Measurements from ENCODE around the gene ARHGAP26.

Gene ARHGAP26

GRCh38 chr5:143002459-143003327, 232.5 kb downstream of the ARHGAP26 start:
- DNase-seq: peak; percentile 35

DNA sequence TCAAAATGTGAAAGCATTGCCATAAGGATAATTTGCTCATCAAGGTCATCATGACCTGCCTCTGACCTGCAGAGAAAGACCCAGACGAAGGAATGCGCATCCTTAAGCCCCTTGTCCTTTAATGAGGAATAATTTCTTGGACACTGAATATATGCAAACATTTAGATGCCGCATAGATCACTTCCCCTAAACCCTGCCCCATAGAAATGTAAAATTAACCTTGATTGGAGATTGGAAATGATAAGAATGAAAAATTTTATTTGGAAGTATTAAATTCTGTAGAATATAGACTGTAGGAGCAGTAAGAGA, 233.1 kb downstream of the ARHGAP26 start:
- no peak for DNase-seq

DNA sequence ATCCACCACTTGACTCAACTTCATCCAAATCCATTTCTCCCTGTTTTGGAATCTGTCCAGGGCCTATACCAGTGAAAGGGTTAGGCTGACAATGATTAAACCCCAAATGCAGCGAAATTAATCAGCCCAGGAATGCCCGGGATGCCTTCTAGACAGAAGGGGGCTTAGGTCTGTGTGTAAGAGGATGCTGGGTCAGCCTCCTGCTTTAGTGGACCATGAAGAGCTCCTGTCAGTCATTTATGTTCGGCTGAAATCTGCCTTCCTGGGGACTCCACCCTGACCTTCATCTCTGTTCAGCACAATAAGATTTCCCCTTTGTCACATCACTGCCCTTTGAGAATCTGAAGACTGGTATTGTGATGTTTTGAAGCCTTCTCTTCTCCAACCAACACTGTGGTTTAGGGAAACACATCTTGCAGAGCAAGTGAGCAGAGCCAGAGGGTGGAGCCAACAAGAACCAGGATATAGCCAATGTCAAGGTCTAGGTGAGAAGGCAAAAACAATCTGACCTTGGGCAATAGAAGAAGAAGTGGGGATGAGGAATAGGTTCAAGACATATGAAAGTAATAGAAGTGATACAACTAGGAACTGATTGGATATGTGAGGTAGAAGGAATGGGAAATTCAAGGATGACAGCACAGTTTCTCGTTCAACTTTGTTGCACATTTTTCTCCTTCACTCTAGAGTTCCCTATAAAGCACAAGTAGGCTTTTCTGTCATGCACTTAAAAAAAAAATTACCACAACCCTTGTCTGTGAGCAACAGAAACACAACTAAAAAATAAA, 234.4 kb downstream of the ARHGAP26 start:
- no peak for DNase-seq

DNA sequence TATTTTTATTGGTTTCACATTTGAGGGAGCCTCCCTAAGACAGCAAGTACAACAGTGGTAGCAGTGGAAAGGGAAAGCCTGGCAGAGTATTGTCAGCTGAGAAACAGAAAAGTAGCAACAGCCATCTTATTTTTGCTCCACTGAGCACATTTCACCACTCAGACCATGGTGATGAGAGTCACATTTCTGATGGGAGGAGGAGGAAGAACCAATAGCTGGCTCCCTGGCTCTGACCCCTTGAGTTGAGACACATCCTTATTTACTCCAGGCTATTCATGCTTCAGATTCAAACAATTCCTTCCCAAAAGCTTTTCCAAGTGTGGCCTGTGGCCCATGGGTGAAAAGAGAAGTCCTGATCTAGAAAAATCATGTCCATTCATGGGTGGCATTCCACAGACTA, 236.3 kb downstream of the ARHGAP26 start:
- no peak for DNase-seq

GRCh38 chr5:143008032-143008431, 237.9 kb downstream of the ARHGAP26 start:
- DNase-seq: no peak

- peak; percentile 65 for DNase-seq
Measured at GRCh38 chr5:143008809-143009521, 238.8 kb downstream of the ARHGAP26 start.

DNA sequence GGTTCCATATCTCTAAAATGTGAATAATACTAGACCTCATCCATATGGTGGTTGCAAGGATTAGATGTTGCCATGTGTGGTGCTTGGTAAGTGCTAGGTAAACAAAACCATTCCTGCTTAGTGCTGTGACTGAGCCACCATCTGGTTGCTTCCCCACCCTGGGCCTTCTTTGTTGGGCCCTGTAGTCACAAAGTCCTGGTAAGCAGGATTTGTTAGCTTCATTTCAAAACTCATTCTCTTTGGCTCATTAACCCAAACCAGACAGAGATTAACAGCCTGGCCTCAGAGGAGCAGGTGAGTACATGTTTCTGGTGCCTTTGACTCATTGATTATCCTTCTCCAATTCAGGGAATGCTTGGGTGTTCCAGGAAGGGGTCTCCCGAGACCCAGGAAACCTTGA, 240.2 kb downstream of the ARHGAP26 start:
- peak; percentile 62 for DNase-seq

DNA sequence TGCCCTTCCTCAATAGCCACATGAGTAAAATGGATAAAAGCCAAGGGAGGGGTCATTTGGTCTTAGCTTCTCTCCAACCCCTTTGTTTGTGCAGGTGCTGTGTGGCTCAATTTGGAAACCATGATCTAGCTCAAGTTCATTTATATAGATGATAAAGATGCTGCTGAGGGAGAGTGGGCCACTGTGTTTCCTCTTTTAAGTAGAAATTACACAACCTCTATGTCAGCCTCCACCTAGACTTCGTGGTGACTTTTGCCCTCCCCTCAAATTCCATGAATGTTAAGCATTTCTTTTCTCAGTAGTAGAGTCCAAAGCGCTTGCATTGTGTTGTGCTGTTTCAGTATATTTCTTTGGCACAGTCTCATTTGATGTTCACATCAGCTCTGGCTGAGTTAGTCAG, 241.4 kb downstream of the ARHGAP26 start:
- peak; percentile 27 for DNase-seq

GRCh38 chr5:143013176-143013891, 243.2 kb downstream of the ARHGAP26 start:
- no peak for DNase-seq

DNA sequence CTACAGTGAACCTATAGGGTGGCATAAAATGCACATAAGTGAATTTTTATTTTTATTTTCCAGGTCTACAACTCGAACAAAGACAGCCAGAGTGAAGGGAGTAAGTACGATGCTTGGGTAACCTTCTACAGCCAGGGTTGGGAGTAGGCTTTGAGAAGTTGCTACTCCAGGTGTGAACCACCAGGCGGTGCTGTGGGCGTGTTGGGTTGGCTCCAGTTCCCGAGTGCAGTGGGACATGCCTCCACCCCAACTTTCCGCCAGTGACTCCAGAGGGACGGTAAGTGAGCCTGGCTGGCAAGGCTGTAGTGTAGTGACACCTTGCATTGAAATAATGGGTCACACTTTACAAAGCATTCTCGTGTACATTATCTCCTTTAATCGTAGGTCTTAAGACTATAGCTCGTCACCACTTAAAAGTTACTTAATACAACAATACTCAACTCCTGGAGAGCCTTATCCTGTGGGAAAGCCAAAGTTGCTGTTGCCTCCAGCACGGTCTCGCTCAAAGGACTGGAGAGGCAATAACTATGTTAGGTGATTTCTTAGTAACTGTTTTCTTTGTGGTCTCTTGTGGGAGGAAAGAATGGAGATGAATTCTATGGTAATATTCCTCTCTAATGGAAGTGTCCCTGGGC, 244.0 kb downstream of the ARHGAP26 start:
- DNase-seq: peak; percentile 26

GRCh38 chr5:143016777-143017516, 246.8 kb downstream of the ARHGAP26 start:
- DNase-seq: peak; percentile 48

DNA sequence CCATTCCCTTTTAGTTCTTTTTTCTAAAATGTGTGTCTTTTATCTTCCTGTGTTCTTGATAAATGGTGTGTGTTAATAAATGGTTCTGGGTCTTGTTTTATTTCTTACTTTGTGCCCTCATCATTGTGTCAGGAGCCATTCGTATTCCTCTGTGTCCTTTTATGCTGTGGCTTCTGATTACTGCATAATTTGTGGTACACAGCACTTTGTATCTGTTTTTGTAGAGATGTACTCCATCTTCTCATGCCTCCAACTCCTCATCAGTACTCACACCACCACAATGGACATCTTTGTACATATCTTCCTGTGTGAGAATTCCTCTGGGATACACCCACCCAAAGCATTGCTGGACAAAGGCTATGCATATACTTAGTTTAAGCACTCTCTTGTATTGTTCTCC, 247.4 kb downstream of the ARHGAP26 start:
- DNase-seq: no peak

DNA sequence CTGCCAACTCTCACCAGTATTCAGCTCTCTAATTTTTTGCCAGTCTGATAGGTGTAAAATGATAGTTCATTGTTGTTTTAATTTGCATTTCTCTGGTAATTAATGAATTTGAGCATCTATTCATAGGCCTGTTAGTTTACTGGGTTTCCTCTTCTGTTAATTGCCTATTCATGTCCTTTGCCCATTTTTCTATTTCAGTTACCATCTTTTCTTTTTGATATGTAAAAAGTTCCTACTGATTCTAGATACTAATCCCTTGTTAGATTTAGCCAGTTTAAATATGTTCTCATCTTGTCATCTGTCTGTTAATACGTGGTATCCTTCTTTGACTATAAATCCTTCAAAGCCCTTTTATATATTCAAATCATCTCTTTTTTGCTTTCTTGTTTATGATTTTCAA, 247.8 kb downstream of the ARHGAP26 start:
- no peak for DNase-seq

DNA sequence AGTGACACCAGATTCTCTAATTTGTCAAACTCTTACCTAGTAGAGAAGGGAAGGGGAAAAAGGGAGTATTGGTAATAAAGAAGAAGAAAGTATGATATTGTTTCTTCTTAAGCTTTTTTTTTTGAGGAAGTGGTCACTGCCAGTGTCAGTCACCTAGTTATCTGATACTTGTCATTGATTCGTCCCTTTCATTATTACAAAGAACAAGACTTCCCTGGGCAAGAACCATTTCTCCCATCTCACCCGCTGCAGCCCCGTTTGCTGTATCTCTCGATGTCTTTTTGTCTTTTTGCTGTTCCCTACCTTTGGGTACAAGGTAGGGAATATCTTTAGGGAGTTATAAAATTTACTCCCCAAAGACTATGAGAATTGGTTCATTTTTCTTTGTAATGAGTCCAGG, 249.0 kb downstream of the ARHGAP26 start:
- no peak for DNase-seq

GRCh38 chr5:143019614-143020515, 249.7 kb downstream of the ARHGAP26 start:
- DNase-seq: peak; percentile 29

DNA sequence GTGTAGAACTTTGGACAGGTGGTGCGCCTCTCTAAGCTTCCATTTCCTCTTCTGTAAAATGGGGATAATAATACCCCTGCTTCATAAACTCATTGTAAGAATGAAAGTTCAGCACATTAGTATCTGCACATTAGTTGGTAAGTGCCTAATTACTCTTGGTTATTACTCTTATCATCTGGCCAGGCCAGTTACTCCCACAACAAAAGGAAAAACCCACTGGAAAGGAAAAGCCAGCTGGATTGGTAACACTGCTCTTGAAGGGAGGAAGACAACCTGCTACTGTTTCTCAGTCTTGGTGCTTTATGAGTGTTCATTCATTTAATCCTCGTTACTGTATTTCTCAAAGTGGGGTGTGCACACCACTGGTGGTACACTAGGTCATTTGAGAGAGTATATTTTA, 251.4 kb downstream of the ARHGAP26 start:
- DNase-seq: no peak

- no peak for DNase-seq
Measured at GRCh38 chr5:143023411-143024096, 253.4 kb downstream of the ARHGAP26 start.

- DNase-seq: peak; percentile 27
Measured at GRCh38 chr5:143024228-143024920, 254.2 kb downstream of the ARHGAP26 start.

- DNase-seq: no peak
Measured at GRCh38 chr5:143025376-143025775, 255.2 kb downstream of the ARHGAP26 start.
